HUES6 (cell line): Measurements from ENCODE around the gene CORO6.

ENCODE experiments used
- H3K27ac ChIP-seq: 2 replicates; pipeline ENCODE4 v1.7.0; 2013; ENCODE audit warnings: low read depth, mild to moderate bottlenecking, low read length, inconsistent platforms
- H3K27me3 ChIP-seq: 2 replicates; pipeline ENCODE4 v1.6.1; 2013; ENCODE audit warnings: low read length; ENCODE audit not compliant: control insufficient read depth, insufficient read depth
- H3K36me3 ChIP-seq: 2 replicates; pipeline ENCODE4 v1.6.1; 2013; ENCODE audit warnings: low read length; ENCODE audit not compliant: control insufficient read depth, insufficient read depth
- H3K4me1 ChIP-seq: 2 replicates; pipeline ENCODE4 v1.6.1; 2013; ENCODE audit warnings: low read length; ENCODE audit not compliant: control insufficient read depth, insufficient read depth
- H3K4me3 ChIP-seq: 2 replicates; pipeline ENCODE4 v1.5.1; 2013; ENCODE audit warnings: low read depth, low read length
- H3K9ac ChIP-seq: one replicate; pipeline ENCODE4 v1.6.1; 2013; ENCODE audit warnings: mild to moderate bottlenecking, low read length
- H3K9me3 ChIP-seq: 2 replicates; pipeline ENCODE4 v1.6.1; 2013; ENCODE audit warnings: low read depth, low read length; ENCODE audit not compliant: control insufficient read depth, insufficient read depth

The CORO6 gene

GRCh38 chr17:29583324-29584248 lies 39.1 kb downstream of the CORO6 start:
- no peak overlapping the region for H3K9ac ChIP-seq
- H3K27me3 ChIP-seq = no peaks in the 10 kb centered on the region
- no peak overlapping the region for H3K27ac ChIP-seq
- H3K36me3 ChIP-seq = peaks cover 24% of the 10 kb centered on the region
- peaks cover 28% of the 10 kb centered on the region for H3K4me1 ChIP-seq
- no peak overlapping the region for H3K4me3 ChIP-seq
- 0 out of 2 replicates have a peak, but pooled peaks cover 5% of the 10 kb centered on the region for H3K9me3 ChIP-seq

GRCh38 chr17:29582772-29583171 lies 39.9 kb downstream of the CORO6 start:
- Histone ChIP-seq H3K9ac (no peak overlapping the region), H3K9me3 (0 out of 2 replicates have a peak, but pooled peaks cover 5% of the 10 kb centered on the region), H3K4me1 (peaks cover 22% of the 10 kb centered on the region), H3K27me3 (no peaks in the 10 kb centered on the region), H3K27ac (no peak overlapping the region), H3K4me3 (no peak overlapping the region), H3K36me3 (peaks cover 32% of the 10 kb centered on the region)

GRCh38 chr17:29582254-29582765 lies 40.4 kb downstream of the CORO6 start:
- Histone ChIP-seq H3K27ac (no peak overlapping the region), H3K36me3 (peaks cover 36% of the 10 kb centered on the region), H3K4me1 (peaks cover 21% of the 10 kb centered on the region), H3K9me3 (0 out of 2 replicates have a peak, but pooled peaks cover 5% of the 10 kb centered on the region), H3K27me3 (no peaks in the 10 kb centered on the region), H3K4me3 (no peak overlapping the region), H3K9ac (no peak overlapping the region)

GRCh38 chr17:29581583-29582253 lies 41.0 kb downstream of the CORO6 start:
- H3K9ac ChIP-seq = no peak overlapping the region
- H3K36me3 ChIP-seq = peaks cover 42% of the 10 kb centered on the region
- no peak overlapping the region for H3K27ac ChIP-seq
- no peak overlapping the region for H3K4me3 ChIP-seq
- no peaks in the 10 kb centered on the region for H3K27me3 ChIP-seq
- 0 out of 2 replicates have a peak, but pooled peaks cover 5% of the 10 kb centered on the region for H3K9me3 ChIP-seq
- H3K4me1 ChIP-seq = peaks cover 21% of the 10 kb centered on the region

GRCh38 chr17:29579866-29580771 lies 42.6 kb downstream of the CORO6 start:
- H3K27ac ChIP-seq = no peak overlapping the region
- no peaks in the 10 kb centered on the region for H3K27me3 ChIP-seq
- no peak overlapping the region for H3K9ac ChIP-seq
- peaks cover 12% of the 10 kb centered on the region for H3K4me1 ChIP-seq
- 0 out of 2 replicates have a peak, but pooled peaks cover 5% of the 10 kb centered on the region for H3K9me3 ChIP-seq
- H3K36me3 ChIP-seq = peaks cover 58% of the 10 kb centered on the region
- no peak overlapping the region for H3K4me3 ChIP-seq

GRCh38 chr17:29578626-29579485 lies 43.9 kb downstream of the CORO6 start:
- Histone ChIP-seq H3K36me3 (peaks cover 70% of the 10 kb centered on the region), H3K9ac (no peak overlapping the region), H3K4me1 (peaks cover under 1% of the 10 kb centered on the region; the same call in 1 of the 2 replicates), H3K27me3 (no peaks in the 10 kb centered on the region), H3K27ac (no peak overlapping the region), H3K4me3 (no peak overlapping the region), H3K9me3 (0 out of 2 replicates have a peak, but pooled peaks cover 5% of the 10 kb centered on the region)

GRCh38 chr17:29577385-29578211 lies 45.1 kb downstream of the CORO6 start:
- H3K4me3 ChIP-seq = no peak overlapping the region
- no peaks in the 10 kb centered on the region for H3K9me3 ChIP-seq
- H3K36me3 ChIP-seq = peaks cover 63% of the 10 kb centered on the region
- H3K4me1 ChIP-seq = peaks cover 4% of the 10 kb centered on the region; the same call in 1 of the 2 replicates
- H3K9ac ChIP-seq = no peak overlapping the region
- H3K27ac ChIP-seq = no peak overlapping the region
- no peaks in the 10 kb centered on the region for H3K27me3 ChIP-seq

- Histone ChIP-seq H3K9me3 (no peaks in the 10 kb centered on the region), H3K36me3 (peaks cover 57% of the 10 kb centered on the region), H3K4me3 (no peak overlapping the region), H3K27me3 (peaks cover 5% of the 10 kb centered on the region; the same call in 1 of the 2 replicates), H3K27ac (no peak overlapping the region), H3K9ac (no peak overlapping the region), H3K4me1 (peaks cover 8% of the 10 kb centered on the region; the same call in 1 of the 2 replicates)
These were observed 45.7 kb downstream of the CORO6 start for GRCh38 chr17:29577001-29577370.

- H3K4me3 ChIP-seq = no peak overlapping the region
- no peaks in the 10 kb centered on the region for H3K9me3 ChIP-seq
- peaks cover 8% of the 10 kb centered on the region; the same call in 1 of the 2 replicates for H3K27me3 ChIP-seq
- H3K27ac ChIP-seq = no peak overlapping the region
- H3K36me3 ChIP-seq = peaks cover 55% of the 10 kb centered on the region
- peaks cover 8% of the 10 kb centered on the region; the same call in 1 of the 2 replicates for H3K4me1 ChIP-seq
- H3K9ac ChIP-seq = no peak overlapping the region
These were observed 46.3 kb downstream of the CORO6 start for GRCh38 chr17:29576214-29577000.
